ENCODE data around the gene TIMM23.
"Not testable (repeated sequence)": the region's sequence is repeated elsewhere in the genome, so short reads cannot be mapped to it uniquely, and the experiment has no call there.

The TIMM23 gene

DNA sequence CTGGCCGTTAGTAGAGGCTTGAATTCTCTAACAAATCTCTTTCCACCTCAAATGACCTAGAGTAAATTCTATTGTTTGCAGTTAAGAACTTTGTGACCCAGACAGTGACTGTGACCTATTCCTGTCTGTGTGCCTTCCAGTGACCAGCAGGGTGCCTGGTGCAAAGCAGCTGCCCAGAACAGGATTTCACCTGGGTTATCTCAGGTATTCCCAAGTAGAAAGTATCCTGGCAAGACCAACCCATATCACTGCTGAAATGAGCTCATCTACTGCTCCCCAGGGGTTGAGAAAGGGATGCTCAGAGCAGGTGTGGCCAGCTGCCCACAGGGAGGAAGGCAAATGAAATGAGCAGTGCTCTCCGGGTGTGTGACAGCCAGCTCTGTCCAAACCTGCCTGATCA, 75.9 kb downstream of the TIMM23 start:
- TF ChIP-seq, protein P1, sequence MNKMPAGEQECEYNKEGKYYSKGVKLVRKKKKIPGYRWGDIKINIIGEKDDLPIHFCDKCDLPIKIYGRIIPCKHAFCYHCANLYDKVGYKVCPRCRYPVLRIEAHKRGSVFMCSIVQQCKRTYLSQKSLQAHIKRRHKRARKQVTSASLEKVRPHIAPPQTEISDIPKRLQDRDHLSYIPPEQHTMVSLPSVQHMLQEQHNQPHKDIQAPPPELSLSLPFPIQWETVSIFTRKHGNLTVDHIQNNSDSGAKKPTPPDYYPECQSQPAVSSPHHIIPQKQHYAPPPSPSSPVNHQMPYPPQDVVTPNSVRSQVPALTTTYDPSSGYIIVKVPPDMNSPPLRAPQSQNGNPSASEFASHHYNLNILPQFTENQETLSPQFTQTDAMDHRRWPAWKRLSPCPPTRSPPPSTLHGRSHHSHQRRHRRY (tag by site-specific recombination; IDR thresholded peaks at IDR 0.05) = no peak
- TF ChIP-seq FEZF1 (tag by site-specific recombination; IDR thresholded peaks at IDR 0.05) = peak; percentile 26; the same call in 1 of the 2 replicates
- POLR2A ChIA-PET = no interaction called here
- CTCF ChIA-PET = no interaction called here

DNA sequence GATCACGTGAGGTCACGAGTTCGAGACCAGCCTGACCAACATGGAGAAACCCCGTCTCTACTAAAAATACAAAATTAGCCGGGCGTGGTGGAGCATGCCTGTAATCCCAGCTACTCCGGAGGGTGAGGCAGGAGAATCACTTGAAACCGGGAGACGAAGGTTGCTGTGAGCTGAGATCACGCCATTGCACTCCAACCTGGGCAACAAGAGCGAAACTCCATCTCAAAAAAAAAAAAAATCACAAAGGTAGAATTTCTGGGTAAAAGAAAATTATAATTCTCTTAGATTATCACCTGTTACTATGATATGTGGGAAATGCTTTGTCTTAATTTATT, 77.2 kb downstream of the TIMM23 start:
- H3K4me1 ChIP-seq (ENCODE audit: control insufficient read depth, insufficient read depth, low read length); H3K4me3 ChIP-seq (ENCODE audit: low read depth, low read length); CTCF ChIA-PET; H3K9me3 ChIP-seq (ENCODE audit: control insufficient read depth, insufficient read depth, low read depth, low read length); H3K36me3 ChIP-seq (ENCODE audit: control insufficient read depth in 2 of 2, insufficient read depth in 1 of 2, low read length in 2 of 2); H3K27ac ChIP-seq (ENCODE audit: extremely low read depth, low read depth, low read length); POLR2A ChIA-PET: not testable (repeated sequence)

More for the DNA sequence above, 75.9 kb downstream of the TIMM23 start:
- Histone ChIP-seq H3K4me1 (ENCODE audit: control insufficient read depth, insufficient read depth, low read length) (no peaks in the 10 kb centered on the region), H3K27ac (ENCODE audit: extremely low read depth, low read depth, low read length) (no peak overlapping the region), H3K4me3 (ENCODE audit: low read depth, low read length) (no peak overlapping the region), H3K9me3 (ENCODE audit: control insufficient read depth, insufficient read depth, low read depth, low read length) (no peaks in the 10 kb centered on the region), H3K36me3 (ENCODE audit: control insufficient read depth in 2 of 2, insufficient read depth in 1 of 2, low read length in 2 of 2) (no peaks in the 10 kb centered on the region)

DNA sequence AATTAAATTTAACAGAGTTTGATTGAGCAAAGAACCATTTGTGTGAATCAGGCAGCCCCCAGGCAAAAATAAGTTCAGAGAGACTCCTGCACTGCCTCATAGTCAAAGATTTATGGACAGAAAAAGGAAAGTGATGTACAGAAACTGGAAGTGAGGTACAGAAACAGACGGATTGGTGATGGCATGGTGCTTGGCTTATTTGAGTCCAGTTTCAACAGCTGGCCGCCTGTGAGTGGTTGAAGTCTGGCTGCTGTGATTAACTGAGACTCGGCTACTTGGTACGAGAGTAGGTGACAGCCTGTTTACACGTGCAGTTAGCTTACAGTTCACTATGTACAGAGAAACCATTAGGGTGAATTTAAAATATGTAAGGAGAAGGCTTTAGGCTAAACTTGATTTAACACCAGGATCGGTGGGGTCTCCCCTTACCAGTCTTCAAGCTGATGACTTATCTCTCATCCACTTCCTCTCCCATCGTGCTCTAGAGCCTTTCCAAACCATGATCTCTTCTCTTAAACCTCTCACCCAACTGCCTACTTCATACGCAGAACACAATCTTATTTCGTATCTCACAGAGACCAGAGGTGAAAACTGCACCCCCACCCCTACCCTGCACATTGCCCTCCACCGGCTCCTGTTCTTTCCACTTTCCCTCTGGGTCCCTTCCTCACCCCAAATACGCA, 78.8 kb downstream of the TIMM23 start:
- H3K4me1 ChIP-seq (ENCODE audit: control insufficient read depth, insufficient read depth, low read length) = no peaks in the 10 kb centered on the region
- H3K27ac ChIP-seq (ENCODE audit: extremely low read depth, low read depth, low read length) = no peak overlapping the region
- ChIA-PET CTCF (no interaction called here), POLR2A (no interaction called here)
- no peak overlapping the region for H3K4me3 ChIP-seq (ENCODE audit: low read depth, low read length)
- 0 out of 2 replicates have a peak, but pooled peaks have one; percentile 27 for TF ChIP-seq OSR2 (tag by site-specific recombination; IDR thresholded peaks at IDR 0.05)
- no peak for TF ChIP-seq ZNF76 (tag by site-specific recombination; IDR thresholded peaks at IDR 0.05; ENCODE audit: borderline replicate concordance, low read depth)
- TF ChIP-seq ZNF837 (tag by site-specific recombination; IDR thresholded peaks at IDR 0.05) = no peak
- no peak for TF ChIP-seq MYNN (tag by site-specific recombination; IDR thresholded peaks at IDR 0.05; ENCODE audit: borderline replicate concordance)
- H3K9me3 ChIP-seq (ENCODE audit: control insufficient read depth, insufficient read depth, low read depth, low read length) = no peaks in the 10 kb centered on the region
- H3K36me3 ChIP-seq (ENCODE audit: control insufficient read depth in 2 of 2, insufficient read depth in 1 of 2, low read length in 2 of 2) = no peaks in the 10 kb centered on the region

GRCh38 chr10:46052057-46052790, 79.9 kb downstream of the TIMM23 start:
- no peaks in the 10 kb centered on the region for H3K36me3 ChIP-seq (ENCODE audit: control insufficient read depth in 2 of 2, insufficient read depth in 1 of 2, low read length in 2 of 2)
- TF ChIP-seq ZNF23 (tag by site-specific recombination; IDR thresholded peaks at IDR 0.05; ENCODE audit: borderline replicate concordance) (no peak), ZNF202 (tag by site-specific recombination; IDR thresholded peaks at IDR 0.05; ENCODE audit: borderline replicate concordance) (no peak), ZNF350 (tag by site-specific recombination; IDR thresholded peaks at IDR 0.05) (no peak), ZNF639 (tag by site-specific recombination; IDR thresholded peaks at IDR 0.05) (no peak), ZNF239 (tag by site-specific recombination; IDR thresholded peaks at IDR 0.05) (no peak), ZBTB8A (tag by site-specific recombination; IDR thresholded peaks at IDR 0.05) (no peak), YY2 (tag by site-specific recombination; IDR thresholded peaks at IDR 0.05) (no peak), ZNF792 (tag by site-specific recombination; IDR thresholded peaks at IDR 0.05) (no peak), ZNF311 (tag by site-specific recombination; IDR thresholded peaks at IDR 0.05; ENCODE audit: borderline replicate concordance) (no peak), KLF16 (tag by site-specific recombination; IDR thresholded peaks at IDR 0.05) (no peak), ZNF48 (tag by site-specific recombination; IDR thresholded peaks at IDR 0.05) (no peak), ZNF10 (tag by site-specific recombination; IDR thresholded peaks at IDR 0.05) (no peak), ZNF354C (tag by site-specific recombination; IDR thresholded peaks at IDR 0.05; ENCODE audit: borderline replicate concordance, low read depth) (no peak), ZNF785 (tag by site-specific recombination; IDR thresholded peaks at IDR 0.05) (no peak), ZNF449 (tag by site-specific recombination; IDR thresholded peaks at IDR 0.05) (no peak), ZNF394 (tag by site-specific recombination; IDR thresholded peaks at IDR 0.05; ENCODE audit: borderline replicate concordance) (no peak), ZFP3 (tag by site-specific recombination; IDR thresholded peaks at IDR 0.05; ENCODE audit: low read depth) (no peak), ZNF837 (tag by site-specific recombination; IDR thresholded peaks at IDR 0.05) (no peak)
- TF ChIP-seq, protein P2, sequence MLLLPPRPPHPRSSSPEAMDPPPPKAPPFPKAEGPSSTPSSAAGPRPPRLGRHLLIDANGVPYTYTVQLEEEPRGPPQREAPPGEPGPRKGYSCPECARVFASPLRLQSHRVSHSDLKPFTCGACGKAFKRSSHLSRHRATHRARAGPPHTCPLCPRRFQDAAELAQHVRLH (tag by site-specific recombination; IDR thresholded peaks at IDR 0.05) = no peak
- H3K9me3 ChIP-seq (ENCODE audit: control insufficient read depth, insufficient read depth, low read depth, low read length) = no peaks in the 10 kb centered on the region
- no peak overlapping the region for H3K27ac ChIP-seq (ENCODE audit: extremely low read depth, low read depth, low read length)
- H3K4me3 ChIP-seq (ENCODE audit: low read depth, low read length) = no peak overlapping the region
- no peaks in the 10 kb centered on the region for H3K4me1 ChIP-seq (ENCODE audit: control insufficient read depth, insufficient read depth, low read length)
- CTCF ChIA-PET = interaction anchor here (1.1 kb wide), 1 partner anchor 23 kb away, joined by 4 read pairs; no protein-coding TSS in a partner anchor
- POLR2A ChIA-PET = no interaction called here
